ENCODE data around the gene ZNF136.
A peak's percentile ranks its signal among the peaks of the same experiment; 100 is the strongest.

Gene ZNF136

GRCh38 chr19:12141405-12141736 lies 21.5 kb upstream of the ZNF136 start:
- H3K27me3 ChIP-seq (ENCODE audit: low read length) = no peaks in the 10 kb centered on the region
- H3F3A ChIP-seq (ENCODE audit: insufficient read depth) = no peaks in the 10 kb centered on the region
- H3K4me2 ChIP-seq (ENCODE audit: low read depth, low read length, poor library complexity, severe bottlenecking) = peak overlapping the region; percentile 88
- H3K9me3 ChIP-seq (ENCODE audit: insufficient read depth, low read length) = peaks cover 4% of the 10 kb centered on the region; the same call in 1 of the 2 replicates
- no peak overlapping the region for H3K9ac ChIP-seq (ENCODE audit: low read length)
- peak overlapping the region; percentile 47 for H2AFZ ChIP-seq (ENCODE audit: low read depth, low read length, severe bottlenecking)
- H4K20me1 ChIP-seq (ENCODE audit: low read depth, low read length) = no peaks in the 10 kb centered on the region
- no peaks in the 10 kb centered on the region for H3K36me3 ChIP-seq (ENCODE audit: low read length)
- no peak overlapping the region for H3K27ac ChIP-seq (ENCODE audit: low read depth, low read length)
- no peak overlapping the region for H3K4me3 ChIP-seq (ENCODE audit: insufficient read depth, low read length, poor library complexity, severe bottlenecking)
- H3K9me2 ChIP-seq (replicated peaks; ENCODE audit: insufficient read depth, low read length) = no peaks in the 10 kb centered on the region
- H3K79me2 ChIP-seq (ENCODE audit: insufficient read depth, low read length) = no peaks in the 10 kb centered on the region
- TF ChIP-seq EZH2phosphoT487 (conservative IDR thresholded peaks at IDR 0.05; ENCODE audit: low read length) = no peak
- TF ChIP-seq CTCF (IDR thresholded peaks at IDR 0.05; ENCODE audit: insufficient read depth, low read length, poor library complexity, severe bottlenecking) = no peak

- no peaks in the 10 kb centered on the region for H3K9me2 ChIP-seq (replicated peaks; ENCODE audit: insufficient read depth, low read length)
- H3K27ac ChIP-seq (ENCODE audit: low read depth, low read length) = no peak overlapping the region
- H3F3A ChIP-seq (ENCODE audit: insufficient read depth) = no peaks in the 10 kb centered on the region
- H3K36me3 ChIP-seq (ENCODE audit: low read length) = no peaks in the 10 kb centered on the region
- H4K20me1 ChIP-seq (ENCODE audit: low read depth, low read length) = no peaks in the 10 kb centered on the region
- no peak for TF ChIP-seq CTCF (IDR thresholded peaks at IDR 0.05; ENCODE audit: insufficient read depth, low read length, poor library complexity, severe bottlenecking)
- TF ChIP-seq EZH2phosphoT487 (conservative IDR thresholded peaks at IDR 0.05; ENCODE audit: low read length) = no peak
- no peak overlapping the region for H3K9ac ChIP-seq (ENCODE audit: low read length)
- no peak overlapping the region for H3K4me3 ChIP-seq (ENCODE audit: insufficient read depth, low read length, poor library complexity, severe bottlenecking)
- H3K79me2 ChIP-seq (ENCODE audit: insufficient read depth, low read length) = no peaks in the 10 kb centered on the region
- H3K27me3 ChIP-seq (ENCODE audit: low read length) = no peaks in the 10 kb centered on the region
- H2AFZ ChIP-seq (ENCODE audit: low read depth, low read length, severe bottlenecking) = no peak overlapping the region
- peaks cover 5% of the 10 kb centered on the region; the same call in 1 of the 2 replicates for H3K9me3 ChIP-seq (ENCODE audit: insufficient read depth, low read length)
- no peak overlapping the region for H3K4me2 ChIP-seq (ENCODE audit: low read depth, low read length, poor library complexity, severe bottlenecking)
These were observed 17.5 kb upstream of the ZNF136 start for GRCh38 chr19:12145348-12145747.

- H3K9ac ChIP-seq (ENCODE audit: low read length) = no peak overlapping the region
These were observed 7.5 kb upstream of the ZNF136 start for GRCh38 chr19:12155324-12155860.

More at GRCh38 chr19:12155324-12155860, 7.5 kb upstream of the ZNF136 start:
- Histone ChIP-seq H2AFZ (ENCODE audit: low read depth, low read length, severe bottlenecking) (no peak overlapping the region), H3K27me3 (ENCODE audit: low read length) (no peaks in the 10 kb centered on the region), H3K9me2 (replicated peaks; ENCODE audit: insufficient read depth, low read length) (no peaks in the 10 kb centered on the region), H3K79me2 (ENCODE audit: insufficient read depth, low read length) (no peaks in the 10 kb centered on the region), H4K20me1 (ENCODE audit: low read depth, low read length) (no peaks in the 10 kb centered on the region), H3F3A (ENCODE audit: insufficient read depth) (no peaks in the 10 kb centered on the region), H3K4me3 (ENCODE audit: insufficient read depth, low read length, poor library complexity, severe bottlenecking) (no peak overlapping the region), H3K27ac (ENCODE audit: low read depth, low read length) (no peak overlapping the region), H3K9me3 (ENCODE audit: insufficient read depth, low read length) (no peaks in the 10 kb centered on the region), H3K4me2 (ENCODE audit: low read depth, low read length, poor library complexity, severe bottlenecking) (peak overlapping the region; percentile 17), H3K36me3 (ENCODE audit: low read length) (no peaks in the 10 kb centered on the region)
- TF ChIP-seq CTCF (IDR thresholded peaks at IDR 0.05; ENCODE audit: insufficient read depth, low read length, poor library complexity, severe bottlenecking) (no peak), EZH2phosphoT487 (conservative IDR thresholded peaks at IDR 0.05; ENCODE audit: low read length) (no peak)
